Measurements from ENCODE around the gene ARMH4.

ARMH4 gene

GRCh38 chr14:58078471-58078870 is 73.5 kb downstream of the ARMH4 start:
- no peak overlapping the region for H3K4me3 ChIP-seq (replicated peaks in 1 of 2; ENCODE audit: low read depth in 2 of 2, low read length in 2 of 2)
- DNase-seq (ENCODE audit: low read depth in 2 of 2) = peak; percentile 6 to 17
- TF ChIP-seq CTCF (IDR thresholded peaks at IDR 0.05; ENCODE audit: low read depth, low read length) = no peak

- TF ChIP-seq CTCF (IDR thresholded peaks at IDR 0.05; ENCODE audit: low read depth, low read length) = no peak
- DNase-seq (ENCODE audit: low read depth in 2 of 2) = peak; percentile 49 to 72
- H3K4me3 ChIP-seq (replicated peaks in 1 of 2; ENCODE audit: low read depth in 2 of 2, low read length in 2 of 2) = no peak overlapping the region
Observed at GRCh38 chr14:58078068-58078467, 73.9 kb downstream of the ARMH4 start.

- no peak overlapping the region for H3K4me3 ChIP-seq (replicated peaks in 1 of 2; ENCODE audit: low read depth in 2 of 2, low read length in 2 of 2)
Observed at GRCh38 chr14:58077621-58078020, 74.4 kb downstream of the ARMH4 start.

GRCh38 chr14:58073516-58073915 is 78.5 kb downstream of the ARMH4 start:
- DNase-seq (ENCODE audit: low read depth in 2 of 2) = no peak
- no peak for TF ChIP-seq CTCF (IDR thresholded peaks at IDR 0.05; ENCODE audit: low read depth, low read length)
- H3K4me3 ChIP-seq (replicated peaks in 1 of 2; ENCODE audit: low read depth in 2 of 2, low read length in 2 of 2) = no peak overlapping the region

More at GRCh38 chr14:58077621-58078020, 74.4 kb downstream of the ARMH4 start:
- TF ChIP-seq CTCF (IDR thresholded peaks at IDR 0.05; ENCODE audit: low read depth, low read length) = no peak
- peak; percentile 15 to 32 for DNase-seq (ENCODE audit: low read depth in 2 of 2)

GRCh38 chr14:58072288-58073071 is 79.5 kb downstream of the ARMH4 start:
- no peak overlapping the region for H3K4me3 ChIP-seq (replicated peaks in 1 of 2; ENCODE audit: low read depth in 2 of 2, low read length in 2 of 2)
- DNase-seq (ENCODE audit: low read depth in 2 of 2) = peak; percentile 81 to 84
- TF ChIP-seq CTCF (IDR thresholded peaks at IDR 0.05; ENCODE audit: low read depth, low read length) = peak; percentile 63

GRCh38 chr14:58071341-58071740 is 80.7 kb downstream of the ARMH4 start:
- peak in 1 of 2 donors; percentile 63 for DNase-seq (ENCODE audit: low read depth in 2 of 2)
- H3K4me3 ChIP-seq (replicated peaks in 1 of 2; ENCODE audit: low read depth in 2 of 2, low read length in 2 of 2) = no peak overlapping the region
- no peak for TF ChIP-seq CTCF (IDR thresholded peaks at IDR 0.05; ENCODE audit: low read depth, low read length)
